ENCODE data around the gene MARK1. TPM values are rescaled to one million over a fixed set of nuclear protein-coding genes. Genes with fewer than 3 reads are reported as not detected.

The MARK1 gene
- total RNA-seq, 1 donor from 2014 or later, result 105 TPM

DNA sequence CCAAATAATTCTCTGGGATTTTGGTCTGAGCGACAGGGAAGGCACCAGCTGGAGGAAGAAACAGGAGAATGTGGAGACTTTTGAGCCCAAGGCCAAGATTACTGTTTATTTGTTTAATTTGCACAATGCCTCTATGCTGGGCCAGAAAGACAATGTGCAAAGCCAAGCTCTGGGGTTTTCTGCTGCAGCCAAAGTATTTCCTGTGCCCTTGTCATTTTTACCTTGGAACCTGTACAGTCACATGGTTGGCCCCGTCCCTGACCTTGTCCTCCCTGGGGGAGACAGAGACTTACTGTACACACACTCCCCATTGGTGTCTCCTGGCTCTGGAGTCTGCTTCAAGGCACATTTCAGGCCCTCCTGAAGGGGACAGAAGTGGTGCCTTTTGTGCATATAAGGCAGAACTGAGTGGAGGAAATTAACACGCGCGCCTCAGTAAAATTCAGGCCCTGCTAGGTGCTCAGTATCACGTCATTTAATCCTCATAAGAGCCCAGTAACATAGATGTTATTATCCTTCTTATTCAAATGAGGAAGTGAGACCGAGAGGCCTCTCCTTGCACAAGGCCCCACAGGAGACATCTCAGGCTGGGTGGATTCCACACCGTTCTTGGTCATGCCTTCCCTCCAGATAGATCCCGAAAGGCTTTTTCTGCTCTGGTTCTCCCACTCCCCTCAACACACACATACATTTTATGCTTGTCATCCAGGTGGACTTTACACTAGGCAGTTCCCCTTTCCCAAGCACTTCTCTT, 183.3 kb downstream of the MARK1 start:
- Mint-ChIP-seq H3K4me1 (ENCODE audit: low read depth, unreplicated experiment) (no peaks in the 10 kb centered on the region), H3K27ac (ENCODE audit: unreplicated experiment) (no peak overlapping the region), H3K4me3 (ENCODE audit: unreplicated experiment) (no peak overlapping the region), H3K36me3 (ENCODE audit: unreplicated experiment) (peaks cover 5% of the 10 kb centered on the region), H3K9me3 (ENCODE audit: unreplicated experiment) (peaks cover 7% of the 10 kb centered on the region), H3K27me3 (ENCODE audit: unreplicated experiment) (no peaks in the 10 kb centered on the region)
- TF ChIP-seq, protein P1, sequence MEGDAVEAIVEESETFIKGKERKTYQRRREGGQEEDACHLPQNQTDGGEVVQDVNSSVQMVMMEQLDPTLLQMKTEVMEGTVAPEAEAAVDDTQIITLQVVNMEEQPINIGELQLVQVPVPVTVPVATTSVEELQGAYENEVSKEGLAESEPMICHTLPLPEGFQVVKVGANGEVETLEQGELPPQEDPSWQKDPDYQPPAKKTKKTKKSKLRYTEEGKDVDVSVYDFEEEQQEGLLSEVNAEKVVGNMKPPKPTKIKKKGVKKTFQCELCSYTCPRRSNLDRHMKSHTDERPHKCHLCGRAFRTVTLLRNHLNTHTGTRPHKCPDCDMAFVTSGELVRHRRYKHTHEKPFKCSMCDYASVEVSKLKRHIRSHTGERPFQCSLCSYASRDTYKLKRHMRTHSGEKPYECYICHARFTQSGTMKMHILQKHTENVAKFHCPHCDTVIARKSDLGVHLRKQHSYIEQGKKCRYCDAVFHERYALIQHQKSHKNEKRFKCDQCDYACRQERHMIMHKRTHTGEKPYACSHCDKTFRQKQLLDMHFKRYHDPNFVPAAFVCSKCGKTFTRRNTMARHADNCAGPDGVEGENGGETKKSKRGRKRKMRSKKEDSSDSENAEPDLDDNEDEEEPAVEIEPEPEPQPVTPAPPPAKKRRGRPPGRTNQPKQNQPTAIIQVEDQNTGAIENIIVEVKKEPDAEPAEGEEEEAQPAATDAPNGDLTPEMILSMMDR (IDR thresholded peaks at IDR 0.05; ENCODE audit: partially characterized antibody, unreplicated experiment), result no peak
- no peak for DNase-seq

Other genes starting within 250 kb of the MARK1 start
- gene C1orf115, start 162.2 kb downstream of the MARK1 start, total RNA-seq (ENCODE audit: unreplicated experiment), result 30.5 TPM
- gene MTARC2, start 220.2 kb downstream of the MARK1 start, total RNA-seq (ENCODE audit: unreplicated experiment), result 3.0 TPM

Measured in glutamatergic neuron (in vitro differentiated cells).